Fibroblast of the aortic adventitia (primary cell): ENCODE measurements around the gene MAGED2. TPM values are rescaled to one million over a fixed set of nuclear protein-coding genes. Genes with fewer than 3 reads are reported as not detected.
A peak's percentile ranks its signal among the peaks of the same experiment; 100 is the strongest.
"Not testable (repeated sequence)": the region's sequence is repeated elsewhere in the genome, so short reads cannot be mapped to it uniquely, and the experiment has no call there.

Source experiments
- DNase-seq: peaks from one replicate; pipeline ENCODE4 v3.0.0-alpha.2; 2010; ENCODE audit warnings: low read depth
- H3K4me3 ChIP-seq: 2 replicates; pipeline ENCODE4 v1.5.1; 2011; ENCODE audit warnings: low read depth, mild to moderate bottlenecking, control low read depth, low read length, moderate library complexity
- total RNA-seq: library from RNA; depleted of rRNA; stranded (reverse); fragments of >200 nt; gene quantifications from 2 replicates; pipeline ENCODE4 v1.2.3, GENCODE V29; 2012; ENCODE audit warnings: low replicate concordance
- TF ChIP-seq, protein P1 (sequence below): IDR thresholded peaks from 2 replicates; pipeline ENCODE4 v1.5.1; 2011; ENCODE audit warnings: mild to moderate bottlenecking, low read length, control low read depth, inconsistent platforms; ENCODE audit not compliant: insufficient read depth

MAGED2 gene, protein sequence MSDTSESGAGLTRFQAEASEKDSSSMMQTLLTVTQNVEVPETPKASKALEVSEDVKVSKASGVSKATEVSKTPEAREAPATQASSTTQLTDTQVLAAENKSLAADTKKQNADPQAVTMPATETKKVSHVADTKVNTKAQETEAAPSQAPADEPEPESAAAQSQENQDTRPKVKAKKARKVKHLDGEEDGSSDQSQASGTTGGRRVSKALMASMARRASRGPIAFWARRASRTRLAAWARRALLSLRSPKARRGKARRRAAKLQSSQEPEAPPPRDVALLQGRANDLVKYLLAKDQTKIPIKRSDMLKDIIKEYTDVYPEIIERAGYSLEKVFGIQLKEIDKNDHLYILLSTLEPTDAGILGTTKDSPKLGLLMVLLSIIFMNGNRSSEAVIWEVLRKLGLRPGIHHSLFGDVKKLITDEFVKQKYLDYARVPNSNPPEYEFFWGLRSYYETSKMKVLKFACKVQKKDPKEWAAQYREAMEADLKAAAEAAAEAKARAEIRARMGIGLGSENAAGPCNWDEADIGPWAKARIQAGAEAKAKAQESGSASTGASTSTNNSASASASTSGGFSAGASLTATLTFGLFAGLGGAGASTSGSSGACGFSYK
- 147 and 163 TPM in 2 replicates for total RNA-seq

DNA sequence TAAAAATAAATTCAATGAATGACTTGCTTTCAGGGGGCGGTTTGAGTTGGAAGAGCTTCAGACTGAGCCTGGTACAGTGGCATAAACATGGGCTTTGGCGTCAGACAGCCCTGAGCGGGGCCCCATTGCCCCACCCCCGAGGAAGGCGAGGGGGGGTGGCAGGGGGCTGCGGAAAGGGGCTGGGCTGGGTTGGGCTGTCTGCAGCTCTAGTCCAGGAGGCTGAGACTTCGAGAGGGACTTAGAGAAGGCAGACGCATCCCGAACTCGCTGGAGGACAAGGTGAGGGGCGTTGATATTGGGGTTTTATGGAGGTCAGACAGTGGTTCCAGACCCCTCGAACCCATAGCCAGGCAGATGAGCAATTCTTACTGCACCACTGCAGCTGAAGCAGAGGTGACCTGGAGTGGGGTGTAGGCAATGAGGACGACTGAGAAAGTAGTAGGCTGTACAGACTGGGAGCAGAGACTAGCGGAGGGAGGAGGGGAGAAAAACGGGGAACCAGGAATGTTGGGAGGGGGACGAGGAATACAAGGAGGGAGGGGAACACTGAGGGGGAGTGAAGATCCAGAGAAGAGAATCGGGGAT, at the start of gene MAGED2:
Gene MAGED2, plus strand, starts transcription at position 222 of the 585 bp plus-strand sequence. CDS start 1,587 bp downstream, outside the sequence.
- TF ChIP-seq, protein P1, sequence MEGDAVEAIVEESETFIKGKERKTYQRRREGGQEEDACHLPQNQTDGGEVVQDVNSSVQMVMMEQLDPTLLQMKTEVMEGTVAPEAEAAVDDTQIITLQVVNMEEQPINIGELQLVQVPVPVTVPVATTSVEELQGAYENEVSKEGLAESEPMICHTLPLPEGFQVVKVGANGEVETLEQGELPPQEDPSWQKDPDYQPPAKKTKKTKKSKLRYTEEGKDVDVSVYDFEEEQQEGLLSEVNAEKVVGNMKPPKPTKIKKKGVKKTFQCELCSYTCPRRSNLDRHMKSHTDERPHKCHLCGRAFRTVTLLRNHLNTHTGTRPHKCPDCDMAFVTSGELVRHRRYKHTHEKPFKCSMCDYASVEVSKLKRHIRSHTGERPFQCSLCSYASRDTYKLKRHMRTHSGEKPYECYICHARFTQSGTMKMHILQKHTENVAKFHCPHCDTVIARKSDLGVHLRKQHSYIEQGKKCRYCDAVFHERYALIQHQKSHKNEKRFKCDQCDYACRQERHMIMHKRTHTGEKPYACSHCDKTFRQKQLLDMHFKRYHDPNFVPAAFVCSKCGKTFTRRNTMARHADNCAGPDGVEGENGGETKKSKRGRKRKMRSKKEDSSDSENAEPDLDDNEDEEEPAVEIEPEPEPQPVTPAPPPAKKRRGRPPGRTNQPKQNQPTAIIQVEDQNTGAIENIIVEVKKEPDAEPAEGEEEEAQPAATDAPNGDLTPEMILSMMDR, result no peak
- H3K4me3 ChIP-seq, result peak within 1 kb of the TSS; percentile 77
- DNase-seq, result peak; percentile 28

DNA sequence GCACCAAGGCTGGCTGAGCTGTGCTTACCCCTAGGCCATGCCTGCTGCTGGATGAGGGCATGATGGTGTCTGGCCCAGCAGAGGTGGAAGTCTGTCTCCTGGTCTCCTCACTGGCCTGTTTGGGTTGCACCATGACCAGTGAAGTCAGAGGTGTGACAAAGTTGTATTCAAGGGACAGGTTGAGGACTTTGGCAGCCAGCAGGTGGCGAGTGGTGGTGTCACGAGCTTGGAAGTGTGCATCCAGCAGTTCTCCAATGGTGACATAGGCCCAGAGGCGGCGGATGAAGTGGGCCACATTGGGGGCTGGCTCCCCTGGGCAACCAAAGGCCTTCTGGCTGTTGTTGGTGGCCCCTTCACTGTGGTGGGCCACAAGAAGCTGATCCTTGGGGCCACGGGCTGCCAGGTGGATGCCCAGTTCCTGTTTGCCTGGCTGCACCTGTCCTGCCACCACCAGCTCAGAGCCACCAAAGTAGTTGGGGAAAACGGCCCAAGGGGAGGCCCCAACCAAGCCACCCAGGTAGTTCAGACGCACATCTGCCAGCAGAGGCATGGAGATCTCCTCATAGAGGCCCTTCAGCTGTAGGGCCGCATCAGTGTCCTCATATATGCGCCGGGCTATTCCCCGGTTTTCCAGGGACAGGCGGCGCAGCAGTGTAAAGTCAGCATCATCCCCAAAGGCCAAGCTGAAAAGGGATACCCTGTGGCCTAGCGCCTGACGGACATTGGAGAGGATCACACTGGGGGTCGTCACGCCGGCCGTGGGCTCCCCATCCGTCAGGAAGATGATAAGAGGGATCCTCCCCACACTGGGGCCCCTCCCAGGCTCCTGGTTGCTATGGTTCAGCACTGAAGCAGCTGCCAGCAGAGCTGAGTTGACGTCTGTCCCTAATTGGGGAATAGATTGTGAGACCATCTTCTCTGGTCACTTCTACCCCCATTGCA, 49.2 kb upstream of the MAGED2 start:
- no peak for DNase-seq
- TF ChIP-seq, protein P1, result no peak
- no peak overlapping the region for H3K4me3 ChIP-seq

DNA sequence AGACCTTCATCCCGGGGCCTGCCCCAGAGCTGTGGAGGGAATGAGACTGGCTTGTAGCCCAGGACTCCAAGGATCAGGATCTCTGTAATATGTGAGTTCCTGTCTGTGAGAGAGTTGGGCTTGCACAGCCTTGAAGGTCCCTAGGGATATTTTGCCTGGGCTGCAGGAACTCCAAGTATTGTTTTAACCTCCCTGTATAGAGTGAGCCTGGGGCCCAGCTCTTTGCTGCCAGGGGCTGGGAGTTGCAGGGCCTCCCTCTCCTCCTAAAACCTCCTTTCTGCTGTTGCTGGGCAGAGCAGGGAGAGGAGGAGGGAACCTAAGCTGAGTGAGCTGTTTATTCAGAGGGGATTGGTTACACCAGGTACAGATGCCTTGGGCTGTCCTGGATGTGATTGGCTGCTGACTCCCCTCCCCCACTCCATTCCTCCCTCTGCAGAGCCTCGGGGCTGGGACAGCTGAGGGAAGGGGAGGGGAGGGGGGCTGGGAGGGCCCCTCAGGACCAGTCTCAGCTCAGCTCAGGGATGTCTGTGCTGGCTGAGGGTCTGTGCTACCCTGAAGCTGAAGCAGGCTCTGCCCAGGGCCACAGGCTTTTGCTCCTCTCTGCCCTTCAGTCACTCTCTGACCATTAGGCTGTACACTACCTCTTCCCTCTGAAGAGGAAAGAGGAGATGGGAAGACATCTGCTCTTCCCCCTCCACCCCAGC, 33.0 kb upstream of the MAGED2 start:
- H3K4me3 ChIP-seq, result not testable (repeated sequence)
- peak; percentile 86 for DNase-seq

GRCh38 chrX:54776061-54776460, 31.5 kb upstream of the MAGED2 start:
- DNase-seq, result no peak
- no peak overlapping the region for H3K4me3 ChIP-seq
- TF ChIP-seq, protein P1, result no peak

DNA sequence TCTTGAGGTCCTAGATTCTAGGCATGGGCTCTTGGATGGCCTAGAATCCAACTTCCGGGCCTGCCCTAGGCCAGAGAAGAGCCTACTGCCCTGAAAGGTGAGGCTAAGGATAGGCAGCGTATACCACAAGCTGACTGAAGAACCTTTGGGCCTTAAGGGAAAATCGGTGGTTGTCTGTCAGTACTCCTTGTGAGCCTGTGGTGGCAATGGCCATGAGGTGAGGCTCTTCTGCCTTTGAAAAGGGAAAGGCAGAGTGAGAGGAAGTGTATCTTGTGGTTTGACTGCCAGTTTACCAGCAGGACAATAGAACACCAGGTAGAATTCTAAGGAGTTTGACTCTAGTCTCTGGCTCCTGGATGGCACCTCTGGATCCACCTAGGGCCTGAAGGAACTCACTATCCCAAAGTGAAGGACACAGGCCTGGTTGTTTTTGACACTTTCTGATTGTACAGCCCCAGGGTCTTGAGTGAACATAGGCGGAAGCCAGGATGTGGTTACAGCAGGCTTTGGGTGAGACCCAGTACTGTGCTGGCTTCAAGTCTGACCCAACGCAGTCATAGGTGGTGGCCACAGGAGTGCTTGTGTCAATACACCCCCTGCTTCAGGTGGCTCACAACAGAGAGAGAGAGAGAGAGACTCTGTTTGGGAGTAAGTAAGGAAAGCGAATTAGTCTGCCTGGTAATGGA, 30.4 kb upstream of the MAGED2 start:
- DNase-seq, result no peak
- H3K4me3 ChIP-seq, result no peak overlapping the region
- TF ChIP-seq, protein P1, result no peak

- H3K4me3 ChIP-seq, result no peak overlapping the region
- peak; percentile 13 for DNase-seq
- TF ChIP-seq, protein P1, result peak; percentile 28
Measured at GRCh38 chrX:54785901-54786300, 21.6 kb upstream of the MAGED2 start.
